ENCODE results near the gene ACSS3.

The ACSS3 gene

GRCh38 chr12:81303935-81304334 lies 226.1 kb downstream of the ACSS3 start:
- peak; percentile 86 for DNase-seq
